A172 (cell line): ENCODE results near the gene PRSS33. TPM values are rescaled to one million over a fixed set of nuclear protein-coding genes. Genes with fewer than 3 reads are reported as not detected.
A peak's percentile ranks its signal among the peaks of the same experiment; 100 is the strongest.

ENCODE experiments used
- DNase-seq: peaks from one replicate; pipeline ENCODE4 v3.0.0-alpha.2; 2015; ENCODE audit warnings: low spot score
- total RNA-seq: library from RNA; depleted of rRNA; stranded (reverse); fragments of >200 nt; shearing (Covaris generic); gene quantifications from 2 replicates; pipeline ENCODE4 v1.2.3, GENCODE V29; 2014; rRNA removed

The PRSS33 gene, protein sequence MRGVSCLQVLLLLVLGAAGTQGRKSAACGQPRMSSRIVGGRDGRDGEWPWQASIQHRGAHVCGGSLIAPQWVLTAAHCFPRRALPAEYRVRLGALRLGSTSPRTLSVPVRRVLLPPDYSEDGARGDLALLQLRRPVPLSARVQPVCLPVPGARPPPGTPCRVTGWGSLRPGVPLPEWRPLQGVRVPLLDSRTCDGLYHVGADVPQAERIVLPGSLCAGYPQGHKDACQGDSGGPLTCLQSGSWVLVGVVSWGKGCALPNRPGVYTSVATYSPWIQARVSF
- total RNA-seq = 0.17 and 0.36 TPM in 2 replicates

GRCh38 chr16:2787406-2787805 is at the start of gene PRSS33:
PRSS33 (minus strand) TSS chr16:2787560; CDS start chr16:2786547, 1,013 bp downstream.
- DNase-seq = no peak

- peak; percentile 14 for DNase-seq
Measured at GRCh38 chr16:2836646-2837508, 49.5 kb upstream of the PRSS33 start.

GRCh38 chr16:2835638-2836493 is 48.5 kb upstream of the PRSS33 start:
- peak; percentile 100 for DNase-seq

DNA sequence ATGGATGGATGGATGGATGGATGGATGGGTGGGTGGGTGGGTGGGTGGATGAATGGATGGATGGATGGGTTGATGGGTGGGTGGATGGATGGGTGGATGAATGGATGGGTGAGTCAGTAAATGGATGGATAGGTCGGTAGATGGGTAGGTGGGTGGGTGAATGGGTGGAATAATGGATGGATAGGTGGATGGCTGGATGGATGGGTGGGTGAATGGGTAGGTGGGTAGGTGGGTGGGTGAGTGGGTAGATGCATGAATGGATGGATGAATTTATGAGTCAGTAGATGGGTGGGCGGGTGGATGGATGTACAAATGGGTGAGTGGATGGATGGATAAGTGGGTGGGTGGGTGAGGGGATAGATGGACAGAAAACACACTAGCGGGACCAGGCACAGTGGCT is 47.6 kb upstream of the PRSS33 start:
- DNase-seq = no peak

DNA sequence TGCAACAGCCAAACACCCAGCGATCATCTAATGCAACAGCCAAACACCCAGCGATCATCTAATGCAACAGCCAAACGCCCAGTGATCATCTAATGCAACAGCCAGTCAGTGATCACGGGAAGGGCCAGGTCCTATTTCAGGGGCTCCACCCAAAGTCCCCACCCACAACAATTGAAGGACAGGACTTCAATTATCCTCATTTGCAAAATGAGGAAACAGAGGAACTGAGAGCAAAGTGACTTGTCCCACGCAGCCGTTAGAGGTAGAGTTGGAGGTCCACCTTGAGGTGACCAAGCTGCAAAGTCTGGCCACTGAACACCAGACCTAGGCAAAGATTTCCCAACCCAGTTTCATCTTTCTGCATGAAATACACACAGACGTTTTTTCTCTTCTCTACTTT is 46.4 kb upstream of the PRSS33 start:
- no peak for DNase-seq

DNA sequence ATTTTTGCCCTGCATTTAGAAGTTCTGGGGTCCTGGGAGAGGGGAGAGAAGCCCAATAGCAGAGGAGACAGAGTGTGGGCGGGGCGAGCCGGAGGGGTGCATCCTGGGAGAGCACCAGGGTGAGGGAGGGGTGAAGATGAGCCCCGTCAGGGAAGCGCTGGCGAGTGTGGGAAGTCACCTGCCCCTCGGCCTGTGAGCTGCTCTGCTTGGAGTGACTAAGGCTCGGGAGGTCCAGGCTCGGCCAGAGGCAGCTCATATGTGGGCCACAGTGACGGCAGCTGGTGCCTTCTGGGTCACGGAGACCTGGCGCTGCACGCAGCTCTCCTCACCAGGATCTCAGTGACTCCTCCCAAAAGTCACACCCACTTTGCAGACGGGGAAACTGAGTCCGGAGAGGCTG is 43.8 kb upstream of the PRSS33 start:
- DNase-seq = no peak

GRCh38 chr16:2830355-2830695 is 43.0 kb upstream of the PRSS33 start:
- no peak for DNase-seq

GRCh38 chr16:2829501-2830354 is 42.4 kb upstream of the PRSS33 start, which contains the start of gene ZG16B:
ZG16B (plus strand) TSS chr16:2830303; CDS start chr16:2830442, 139 bp downstream.
- DNase-seq = peak; percentile 67

GRCh38 chr16:2828876-2829430 is 41.6 kb upstream of the PRSS33 start:
- DNase-seq = no peak

GRCh38 chr16:2828521-2828840 is 41.1 kb upstream of the PRSS33 start:
- no peak for DNase-seq

- DNase-seq = no peak
Measured at GRCh38 chr16:2827831-2828520, 40.6 kb upstream of the PRSS33 start.

DNA sequence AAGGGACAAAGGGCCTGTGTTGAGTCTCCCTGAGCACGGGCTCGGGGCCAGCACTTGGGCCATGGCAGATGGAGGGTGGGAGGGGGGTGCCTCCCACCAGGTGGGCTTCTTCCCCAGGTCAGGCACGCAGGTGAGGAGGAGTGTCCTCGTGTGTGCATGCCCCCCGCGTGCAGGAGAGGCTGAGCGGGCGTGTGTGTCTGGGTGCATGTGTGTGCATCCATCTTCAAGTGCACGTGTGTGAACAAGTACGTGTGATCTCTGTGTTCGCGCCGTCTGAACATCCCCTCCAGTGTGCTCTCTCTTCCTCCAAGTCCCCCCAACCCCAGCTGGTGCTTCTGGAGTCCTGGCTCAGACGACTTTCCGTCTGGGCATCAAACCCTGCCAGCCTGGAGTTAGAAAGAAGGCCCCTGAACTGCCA is 40.0 kb upstream of the PRSS33 start:
- no peak for DNase-seq

DNA sequence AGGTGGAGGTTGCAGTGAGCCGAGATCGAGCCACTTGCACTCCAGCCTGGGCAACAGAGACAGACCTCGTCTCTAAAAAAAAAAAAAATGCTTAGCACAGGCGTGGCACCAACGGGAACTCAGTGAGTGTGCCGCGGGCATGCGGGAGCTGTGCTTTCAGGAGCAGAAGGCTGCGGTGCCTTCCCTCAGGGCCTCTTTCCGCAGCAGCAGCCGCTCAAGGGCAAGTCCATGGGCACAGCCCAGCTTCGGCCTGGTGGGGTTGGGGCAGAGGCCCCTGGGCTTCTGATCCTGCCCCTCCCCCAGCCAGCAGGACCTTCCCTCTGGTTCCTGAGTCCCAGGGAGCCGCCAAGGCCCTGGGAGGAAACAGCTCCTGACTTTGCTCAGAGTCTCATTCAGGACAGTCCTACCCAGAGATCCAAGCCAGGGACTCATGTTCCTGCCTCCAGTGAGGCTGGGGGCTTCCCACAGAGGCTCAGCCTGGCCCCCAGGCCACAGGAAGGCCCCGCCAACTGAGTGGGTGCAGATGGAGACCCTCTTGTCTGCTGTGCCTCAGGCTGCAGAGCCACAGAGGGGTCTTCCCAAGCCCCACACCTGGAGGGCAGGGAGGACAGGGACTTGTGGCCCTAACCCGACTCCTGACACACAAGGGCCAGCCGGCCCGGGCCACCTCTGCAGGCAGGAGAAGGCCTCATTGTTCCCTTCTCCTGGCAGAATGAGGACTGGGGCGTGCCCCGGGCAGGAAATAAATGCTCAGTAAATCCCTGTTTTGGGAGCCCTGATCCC is 39.4 kb upstream of the PRSS33 start:
- no peak for DNase-seq

- DNase-seq = no peak
Measured at GRCh38 chr16:2825906-2826305, 38.5 kb upstream of the PRSS33 start.

- DNase-seq = no peak
Measured at GRCh38 chr16:2825049-2825742, 37.8 kb upstream of the PRSS33 start.

GRCh38 chr16:2824626-2825025 is 37.3 kb upstream of the PRSS33 start:
- no peak for DNase-seq

DNA sequence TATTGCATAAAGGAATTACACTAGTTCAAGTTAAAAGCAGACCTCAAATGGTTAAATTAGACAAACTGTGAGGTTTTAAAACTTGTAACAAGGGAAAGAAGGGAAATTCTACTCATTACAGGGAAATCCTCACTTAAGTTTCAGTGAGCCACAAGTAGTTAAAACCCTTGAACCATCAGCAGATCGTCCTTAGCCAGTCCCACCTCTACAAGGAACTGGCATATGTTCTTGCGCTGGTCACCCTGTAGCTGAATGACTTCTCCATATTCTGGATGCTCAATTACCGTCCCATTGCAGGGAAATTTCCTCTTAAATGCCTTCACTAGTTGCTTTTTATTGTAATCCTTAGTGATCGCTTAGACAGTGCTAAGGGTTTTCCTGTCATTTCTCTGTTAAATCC is 35.1 kb upstream of the PRSS33 start:
- DNase-seq = no peak

- DNase-seq = no peak
Measured at GRCh38 chr16:2822158-2822495, 34.8 kb upstream of the PRSS33 start.
